NCI-H524 (cell line): ENCODE results near the gene GREB1.
A peak's percentile ranks its signal among the peaks of the same experiment; 100 is the strongest.

ENCODE experiments used
- DNase-seq, 2 experiments: peaks; one replicate each; lab custom pipeline; 2025; lab: John Stamatoyannopoulos, UW

The GREB1 gene

GRCh38 chr2:11683966-11684365, 150.1 kb downstream of the GREB1 start:
- no peak for DNase-seq

GRCh38 chr2:11684894-11685460, 151.1 kb downstream of the GREB1 start:
- DNase-seq = no peak

- no peak for DNase-seq
Observed at GRCh38 chr2:11685906-11686470, 152.1 kb downstream of the GREB1 start.

DNA sequence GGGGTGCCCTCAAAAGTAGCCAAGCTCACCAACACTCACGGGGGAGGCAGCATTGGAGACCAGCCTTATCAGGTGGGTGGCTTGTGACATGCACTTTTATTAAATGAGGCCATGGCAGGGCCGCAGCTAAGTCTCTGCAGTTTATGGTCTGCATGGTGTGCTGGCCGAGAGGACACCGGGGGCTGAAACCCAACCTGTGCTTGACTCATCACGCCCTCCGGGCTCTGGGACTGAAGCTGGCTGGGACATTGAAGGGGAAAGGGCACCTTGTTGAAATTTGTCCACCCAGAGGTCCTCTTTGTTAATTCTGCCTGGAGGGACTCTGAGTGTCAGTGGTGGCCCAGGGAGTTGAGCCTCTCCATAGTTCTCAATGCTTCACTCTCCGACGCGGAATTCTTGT, 153.9 kb downstream of the GREB1 start:
- no peak for DNase-seq

- DNase-seq = peak; percentile 61 to 84
Observed at GRCh38 chr2:11688222-11689069, 154.6 kb downstream of the GREB1 start.

- DNase-seq = no peak
Observed at GRCh38 chr2:11691076-11691660, 157.3 kb downstream of the GREB1 start.
